ENCODE measurements around the gene CNR2.
"Not testable (repeated sequence)": the region's sequence is repeated elsewhere in the genome, so short reads cannot be mapped to it uniquely, and the experiment has no call there.

Gene CNR2

DNA sequence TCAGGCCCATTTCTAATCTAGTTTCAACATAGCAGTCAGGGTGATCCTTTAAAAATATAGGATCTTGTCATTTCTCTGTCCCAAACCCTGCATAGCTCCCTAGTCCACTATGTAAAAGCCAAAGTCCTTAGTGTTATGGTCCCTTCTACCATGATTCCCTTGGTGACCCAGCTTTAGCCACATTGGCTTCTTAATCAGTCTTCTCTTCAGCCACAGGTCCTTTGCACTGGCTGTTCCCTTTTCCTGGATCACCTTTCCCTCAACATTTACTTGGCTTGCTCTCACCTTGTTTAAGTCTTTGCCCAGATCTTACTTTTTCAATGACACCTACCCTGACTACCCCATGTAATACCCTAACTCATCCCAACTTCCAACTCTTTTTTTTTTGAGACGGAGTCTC is 33.4 kb downstream of the CNR2 start:
- FAIRE-seq, result no peak

DNA sequence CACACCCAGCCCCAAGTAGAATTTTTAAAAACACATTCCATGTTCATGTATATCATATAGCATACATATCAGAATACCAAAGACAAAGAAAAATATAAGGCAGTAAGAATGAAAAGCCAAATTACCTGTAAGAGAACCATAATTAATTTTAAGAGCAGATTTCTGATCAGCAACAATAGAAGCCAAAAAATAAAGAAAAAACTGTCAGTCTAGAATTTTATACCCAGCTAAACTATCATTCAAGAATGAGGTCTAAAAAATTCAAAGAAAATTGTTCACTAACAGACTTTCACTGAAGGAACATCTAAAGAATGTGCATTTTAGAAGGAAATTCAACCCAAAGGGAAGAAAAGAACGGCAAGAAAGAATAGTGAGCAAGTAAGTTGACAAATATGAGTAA is 34.5 kb downstream of the CNR2 start:
- FAIRE-seq, result no peak

- no peak for FAIRE-seq
Measured at GRCh38 chr1:23875382-23875781, 37.8 kb downstream of the CNR2 start.

- no peak for FAIRE-seq
Measured at GRCh38 chr1:23872421-23872820, 40.7 kb downstream of the CNR2 start.

DNA sequence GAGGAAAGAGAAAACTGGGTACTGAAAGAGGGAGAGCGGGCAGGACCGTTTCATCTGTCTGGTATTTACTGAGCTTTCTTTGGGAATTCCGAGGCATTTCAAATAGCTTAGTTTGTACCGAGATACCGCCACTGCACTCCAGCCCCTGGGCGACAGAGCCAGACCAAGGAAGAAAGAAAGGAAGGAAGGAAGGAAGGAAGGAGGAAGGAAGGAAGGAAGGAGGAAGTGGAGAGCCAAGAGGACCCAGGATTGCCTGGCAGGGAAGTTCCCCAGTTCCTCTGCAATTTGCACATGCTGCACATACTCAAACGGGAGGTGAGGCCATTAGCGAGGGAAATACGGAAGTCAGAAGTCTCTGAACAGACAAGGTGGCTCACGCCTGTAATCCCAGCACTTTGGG is 44.1 kb downstream of the CNR2 start:
- no peak for FAIRE-seq

DNA sequence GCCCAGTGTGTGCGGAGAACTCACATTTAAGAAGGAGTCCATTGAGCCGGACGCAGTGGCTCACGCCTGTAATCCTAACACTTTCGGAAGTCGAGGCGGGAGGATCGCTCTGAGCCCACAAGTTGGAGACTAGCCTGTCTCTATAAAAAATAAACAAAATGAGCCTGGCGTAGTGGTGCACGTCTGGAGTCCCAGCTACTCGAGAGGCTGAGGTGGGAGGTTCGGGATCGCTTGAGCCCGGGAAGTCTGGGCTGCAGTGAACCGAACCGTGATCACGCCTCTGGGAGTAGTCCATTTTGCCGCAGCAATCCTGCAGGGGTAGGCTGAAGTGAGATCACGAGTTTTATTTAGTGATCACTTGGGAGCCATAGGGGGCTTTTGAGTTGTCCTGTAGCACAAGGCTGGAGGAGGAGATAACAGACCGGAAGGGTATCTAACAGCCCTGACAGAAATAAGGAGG is 44.6 kb downstream of the CNR2 start:
- FAIRE-seq, result no peak

DNA sequence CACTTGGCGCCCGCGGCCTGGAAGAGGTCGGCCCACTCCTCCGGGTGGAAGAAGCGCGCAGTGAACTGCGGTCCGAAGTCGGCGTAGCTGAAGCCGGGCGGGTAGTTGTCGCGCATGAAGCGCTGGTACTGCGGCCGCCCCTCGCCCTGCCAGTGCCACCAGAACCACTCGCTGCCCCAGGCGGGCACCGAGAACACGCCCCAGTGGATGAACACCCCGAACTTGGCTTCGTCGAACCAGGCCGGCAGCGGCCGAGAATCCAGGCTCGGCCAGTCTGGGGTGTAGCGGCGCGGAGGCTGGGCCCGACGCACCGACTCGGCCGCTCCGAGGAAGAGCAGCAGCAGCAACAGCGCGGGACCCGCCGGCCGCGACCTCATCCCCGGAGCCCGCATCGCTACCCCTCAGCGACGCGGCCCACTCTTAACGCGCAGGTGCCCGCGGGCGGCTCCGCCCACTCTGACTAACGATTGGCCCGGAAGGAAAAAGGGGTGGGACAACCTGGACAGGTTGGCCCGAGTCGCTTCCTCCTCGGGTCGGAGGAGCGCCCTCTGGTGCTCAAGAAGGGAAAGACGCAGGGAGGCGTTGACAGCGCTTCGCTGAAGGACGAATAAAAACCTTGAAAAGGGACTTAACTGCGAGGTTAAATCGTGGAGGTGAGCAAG is 45.1 kb downstream of the CNR2 start, which contains the start of gene FUCA1:
Gene FUCA1 (minus strand): TSS at position 396 of the 662 bp plus-strand sequence. CDS start 4 bp downstream, at position 392.
- FAIRE-seq, result peak; percentile 65

GRCh38 chr1:23867542-23867894 is 45.6 kb downstream of the CNR2 start:
- no peak for FAIRE-seq

DNA sequence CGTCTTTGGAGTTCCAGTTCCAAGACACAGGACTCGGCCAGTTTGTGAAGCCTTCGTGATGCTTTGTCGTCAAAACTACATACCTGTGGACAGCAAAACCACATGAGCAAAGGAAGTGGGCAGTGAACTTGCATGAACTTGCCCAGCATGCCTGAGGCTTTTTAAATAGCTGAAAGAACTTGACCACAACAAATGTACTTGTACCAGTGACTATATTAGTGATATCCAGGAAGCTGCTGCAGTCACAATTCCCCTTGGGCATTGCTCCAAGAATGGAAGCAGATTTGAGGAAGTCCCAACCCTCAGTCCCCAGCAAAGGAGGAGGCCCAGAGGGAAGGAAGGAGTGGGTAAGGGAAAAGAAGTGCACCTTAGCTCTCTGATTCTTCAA is 47.6 kb downstream of the CNR2 start:
- no peak for FAIRE-seq

GRCh38 chr1:23864801-23865542 is 48.2 kb downstream of the CNR2 start:
- FAIRE-seq, result no peak

DNA sequence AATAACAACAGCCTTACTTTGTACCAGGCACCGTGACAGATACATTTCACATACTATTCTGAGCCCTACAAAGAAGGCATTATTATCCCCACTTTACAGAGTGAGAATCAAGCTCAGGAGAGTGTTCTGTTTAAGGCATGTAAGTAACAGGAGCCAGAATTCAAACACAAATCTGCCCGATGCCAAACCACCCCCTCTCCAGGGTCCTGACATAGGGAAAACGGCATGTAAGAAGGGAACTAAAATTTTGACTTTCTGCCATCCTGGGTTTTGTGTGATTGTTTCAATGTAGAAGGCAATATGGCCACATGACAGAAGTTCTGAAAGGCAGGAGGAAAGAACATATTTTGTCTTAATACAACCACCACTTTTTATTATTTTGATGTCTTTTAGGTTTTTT is 50.5 kb downstream of the CNR2 start:
- FAIRE-seq, result no peak

DNA sequence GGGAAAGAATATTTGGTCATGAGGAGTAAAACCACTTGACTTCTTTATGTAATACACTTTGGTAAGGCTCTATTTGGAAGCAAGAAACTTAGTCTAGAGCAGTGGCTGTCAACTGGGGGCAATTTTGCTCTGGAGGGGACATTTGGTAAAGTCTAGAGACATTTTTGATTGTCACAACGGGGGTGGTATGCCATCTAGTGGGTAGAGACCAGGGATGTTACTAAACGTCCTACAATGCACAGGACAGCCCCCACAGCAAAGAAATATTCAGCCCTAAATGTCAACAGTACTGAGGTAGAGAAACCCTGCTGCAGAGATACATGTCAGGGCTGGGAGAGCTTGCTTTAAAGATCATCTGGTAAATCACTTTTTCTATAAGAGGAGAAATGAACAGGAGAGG is 58.6 kb downstream of the CNR2 start:
- FAIRE-seq, result no peak

- not testable (repeated sequence) for FAIRE-seq
Measured at GRCh38 chr1:23853124-23853523, 60.0 kb downstream of the CNR2 start.

DNA sequence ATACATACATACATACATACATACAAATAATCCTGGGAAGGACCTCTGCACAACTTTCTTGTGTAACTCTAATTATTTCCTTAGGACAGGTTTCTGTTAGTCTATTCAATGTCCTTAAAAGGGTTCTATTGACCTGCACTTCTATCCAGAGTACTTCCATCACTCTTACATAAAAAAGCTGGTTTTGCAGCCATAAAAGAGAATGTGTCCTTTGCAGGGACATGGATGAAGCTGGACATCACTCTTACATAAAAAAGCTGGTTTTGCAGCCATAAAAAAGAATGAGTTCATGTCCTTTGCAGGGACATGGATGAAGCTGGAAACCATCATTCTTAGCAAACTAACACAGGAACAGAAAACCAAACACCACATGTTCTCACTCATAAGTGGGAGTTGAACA is 61.8 kb downstream of the CNR2 start:
- FAIRE-seq, result not testable (repeated sequence)

DNA sequence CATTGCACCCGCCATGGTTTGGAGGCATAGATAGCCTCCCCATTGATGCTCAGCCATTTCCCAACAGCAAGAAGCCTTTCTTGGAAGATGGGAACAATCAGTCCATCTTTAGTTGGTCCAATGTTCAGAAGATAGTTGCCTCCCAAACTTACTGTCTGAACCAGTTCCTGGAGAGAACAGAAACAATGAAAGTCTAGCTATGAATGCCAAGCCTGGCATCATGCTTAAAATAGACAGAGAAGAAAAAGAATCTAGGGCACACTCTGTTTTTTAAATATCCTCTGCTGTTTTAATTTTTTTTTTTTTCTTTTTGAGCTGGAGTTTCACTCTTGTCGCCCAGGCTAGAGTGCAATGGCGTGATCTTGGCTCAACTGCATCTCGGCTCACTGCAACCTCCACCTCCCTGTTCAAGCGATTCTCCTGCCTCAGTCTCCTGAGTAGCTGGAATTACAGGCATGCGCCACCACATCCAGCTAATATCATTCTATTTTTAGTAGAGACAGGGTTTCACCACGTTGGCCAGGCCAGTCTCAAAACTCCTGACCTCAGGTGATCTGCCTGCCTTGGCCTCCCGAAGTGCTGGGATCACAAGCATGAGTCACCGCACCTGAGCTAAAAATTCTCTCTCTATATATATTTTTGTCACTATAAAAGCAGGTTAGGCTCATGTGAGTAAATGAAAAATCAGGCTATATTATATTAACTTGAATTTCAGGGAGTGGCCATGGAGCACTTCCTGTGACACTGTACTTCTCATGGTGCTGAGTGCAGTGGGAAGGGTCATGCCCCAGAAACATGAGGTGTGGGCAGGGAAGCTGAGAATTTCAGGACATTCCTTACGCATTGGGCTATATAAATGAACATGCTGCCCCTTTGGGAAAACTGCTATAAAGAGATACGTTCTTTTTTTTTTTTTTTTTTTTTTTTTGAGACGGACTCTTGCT is 64.2 kb downstream of the CNR2 start:
- FAIRE-seq, result no peak

DNA sequence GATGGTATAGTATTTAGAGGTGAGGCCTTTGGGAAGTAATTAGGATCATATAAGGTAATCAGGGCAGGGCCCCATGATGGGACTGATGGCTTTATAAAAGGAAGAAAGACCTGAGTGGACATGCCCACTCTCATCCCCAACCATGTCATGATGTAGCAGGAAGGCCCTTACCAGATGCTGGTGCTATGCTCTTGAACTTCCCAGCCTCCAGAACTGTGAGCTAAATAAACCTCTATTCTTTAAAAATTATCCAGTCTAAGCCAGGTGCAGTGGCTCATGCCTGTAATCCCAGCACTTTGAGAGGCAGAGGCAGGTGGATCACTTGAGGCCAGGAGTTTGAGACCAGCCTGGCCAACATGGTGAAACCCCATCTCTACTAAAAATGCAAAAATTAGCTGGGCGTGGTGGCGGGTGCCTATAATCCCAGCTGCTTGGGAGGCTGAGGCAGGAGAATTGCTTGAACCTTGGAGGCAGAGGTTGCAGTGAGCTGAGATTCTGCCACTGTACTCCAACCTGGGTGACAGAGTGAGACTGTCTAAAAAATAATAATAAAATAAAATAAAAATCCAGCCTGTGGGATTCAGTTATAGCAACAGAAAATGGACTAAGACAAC is 65.6 kb downstream of the CNR2 start:
- FAIRE-seq, result not testable (repeated sequence)

DNA sequence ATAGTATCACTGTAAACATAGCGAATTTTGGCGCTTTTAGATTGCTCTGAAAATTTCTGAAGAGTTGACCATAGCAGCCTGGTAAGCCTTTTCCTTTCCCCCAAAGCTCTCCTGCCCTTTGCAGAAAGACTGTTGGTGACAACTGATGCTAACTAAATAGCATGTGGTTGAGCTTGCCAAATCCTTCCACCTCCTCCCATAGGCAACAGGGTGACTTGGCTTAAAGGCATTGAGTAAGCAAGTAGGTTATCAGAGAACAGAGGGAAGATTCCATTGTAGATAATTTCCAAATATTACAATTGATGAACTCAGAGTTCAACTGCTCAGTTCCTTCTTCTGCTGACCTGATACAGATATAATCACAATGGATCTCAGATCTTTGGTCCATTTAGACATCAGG is 68.0 kb downstream of the CNR2 start:
- FAIRE-seq, result no peak

DNA sequence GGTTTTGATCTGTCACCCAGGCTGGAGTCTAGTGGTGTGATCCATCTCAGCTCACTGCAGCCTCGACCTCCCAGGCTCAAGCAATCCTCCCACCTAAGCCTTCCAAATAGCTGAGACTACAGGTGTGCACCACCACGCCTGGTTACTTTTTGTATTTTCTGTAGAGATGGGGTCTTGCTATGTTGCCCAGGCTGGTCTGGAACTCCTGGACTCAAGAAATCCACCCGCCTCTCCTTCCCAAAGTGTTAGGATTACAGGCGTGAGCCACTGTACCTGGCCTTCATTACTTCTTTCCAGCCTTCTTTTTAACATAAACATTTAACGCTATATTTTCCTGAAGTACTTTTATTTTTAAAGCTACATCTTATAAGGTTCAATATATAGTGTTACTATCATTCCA is 69.5 kb downstream of the CNR2 start:
- no peak for FAIRE-seq

DNA sequence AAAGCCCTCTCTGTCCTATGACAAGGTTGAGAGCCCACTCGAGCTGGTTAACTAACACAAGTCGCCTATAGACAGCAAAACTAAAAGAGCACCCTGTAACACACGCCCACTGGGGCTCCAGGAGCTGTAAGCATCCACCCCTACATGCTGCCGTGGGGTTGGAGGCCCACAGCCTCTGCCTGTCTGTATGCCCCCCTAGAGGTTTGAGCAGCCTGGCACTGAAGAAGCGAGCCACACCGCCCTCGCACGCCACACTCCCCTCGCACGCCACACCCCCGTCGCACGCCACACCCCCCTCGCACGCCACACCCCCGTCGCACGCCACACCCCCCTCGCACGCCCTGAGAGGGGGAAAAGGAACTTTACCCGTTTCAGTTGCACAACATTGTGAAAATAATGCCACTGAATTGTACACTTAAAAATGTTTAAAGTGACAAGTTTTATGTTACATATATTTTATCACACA is 74.7 kb downstream of the CNR2 start:
- FAIRE-seq, result no peak

GRCh38 chr1:23837908-23838307 is 75.3 kb downstream of the CNR2 start:
- no peak for FAIRE-seq

GRCh38 chr1:23836037-23836436 is 77.1 kb downstream of the CNR2 start:
- FAIRE-seq, result no peak

DNA sequence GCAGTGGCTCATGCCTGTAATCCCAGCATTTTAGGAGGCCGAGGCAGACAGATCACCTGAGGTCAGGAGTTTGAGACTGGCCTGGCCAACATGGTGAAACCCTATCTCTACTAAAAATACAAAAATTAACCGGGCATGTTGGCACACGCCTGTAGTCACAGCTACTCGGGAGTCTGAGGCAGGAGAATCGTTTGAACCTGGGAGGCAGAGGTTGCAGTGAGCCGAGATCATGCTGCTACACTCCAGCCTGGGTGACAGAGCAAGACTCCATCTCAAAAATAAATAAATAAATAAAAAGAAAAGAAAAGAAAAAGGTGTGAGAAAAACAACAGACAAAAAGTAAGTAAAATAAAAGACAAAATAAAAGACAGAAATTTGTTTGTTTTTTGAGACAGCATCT is 79.0 kb downstream of the CNR2 start:
- FAIRE-seq, result not testable (repeated sequence)

- FAIRE-seq, result no peak
Measured at GRCh38 chr1:23827717-23828116, 85.4 kb downstream of the CNR2 start.

Data from TTC549 (cell line).